HG03571 (cell line): ENCODE measurements around the gene MAX.

Experiments used
- ATAC-seq: cut with Tn5 transposase; IDR thresholded peaks from one replicate; pipeline ENCODE4 v1.9.1; 2021; ENCODE audit not compliant: unreplicated experiment

MAX gene

GRCh38 chr14:65102441-65103149 is at the start of gene MAX:
Gene MAX (minus strand): TSS chr14:65102517. CDS start chr14:65102339, 178 bp downstream.
- peak; percentile 88 for ATAC-seq

DNA sequence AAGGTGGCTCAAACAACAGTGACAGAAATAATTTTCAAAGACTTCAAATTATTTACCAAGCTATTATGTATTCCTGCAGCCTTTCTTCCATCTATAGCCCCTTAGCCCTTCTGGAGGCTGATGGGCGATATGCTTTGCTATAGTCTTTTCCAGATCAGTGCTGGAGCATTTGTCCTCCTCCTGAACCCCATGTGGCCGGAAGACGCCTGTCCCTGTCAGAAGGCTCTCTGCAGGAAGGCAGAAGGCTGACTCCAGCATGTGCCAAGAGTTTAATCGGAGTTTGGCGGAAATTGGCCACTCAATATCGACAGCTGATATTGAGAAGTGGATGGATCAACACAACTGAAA is 49.3 kb upstream of the MAX start:
- ATAC-seq, result no peak

- no peak for ATAC-seq
Measured at GRCh38 chr14:65150898-65151608, 48.7 kb upstream of the MAX start.

GRCh38 chr14:65149116-65149515 is 46.8 kb upstream of the MAX start:
- no peak for ATAC-seq

- no peak for ATAC-seq
Measured at GRCh38 chr14:65144170-65144569, 41.9 kb upstream of the MAX start.

DNA sequence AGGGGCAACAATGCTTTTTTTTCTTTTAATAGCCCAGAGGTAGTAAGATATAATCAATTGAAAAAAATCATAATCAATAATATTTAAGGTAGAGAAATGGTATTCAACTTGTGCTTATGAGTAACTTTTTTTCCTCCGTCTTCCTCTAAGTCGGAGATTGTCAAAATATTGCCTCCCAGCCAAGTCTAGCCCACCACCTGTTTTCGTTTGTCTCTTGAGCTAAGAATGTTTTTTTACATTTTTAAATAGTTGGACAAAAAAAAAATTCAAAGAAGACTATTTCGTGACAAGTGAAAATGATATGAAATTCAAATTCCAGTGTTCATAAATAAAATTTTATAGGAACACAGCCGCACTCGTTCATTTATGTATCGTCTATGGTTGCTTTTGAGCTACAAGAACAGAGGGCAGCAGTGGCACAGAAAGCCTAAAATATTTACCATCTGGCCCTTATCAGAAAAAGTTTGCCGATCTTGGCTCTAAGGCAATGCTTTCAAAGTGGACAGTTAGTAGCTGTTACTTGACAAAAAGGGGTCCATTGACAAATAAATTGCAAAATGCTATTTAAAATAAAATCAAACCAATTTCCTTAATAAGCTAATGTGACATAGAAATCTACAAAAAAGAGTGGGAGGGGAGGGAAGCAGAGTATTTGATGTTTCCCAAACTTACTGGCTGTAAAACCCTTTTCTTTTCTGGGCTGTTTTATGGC is 40.8 kb upstream of the MAX start:
- ATAC-seq, result no peak

- no peak for ATAC-seq
Measured at GRCh38 chr14:65142429-65142828, 40.1 kb upstream of the MAX start.

GRCh38 chr14:65141523-65141922 is 39.2 kb upstream of the MAX start:
- ATAC-seq, result no peak

- no peak for ATAC-seq
Measured at GRCh38 chr14:65137648-65138307, 35.5 kb upstream of the MAX start.

DNA sequence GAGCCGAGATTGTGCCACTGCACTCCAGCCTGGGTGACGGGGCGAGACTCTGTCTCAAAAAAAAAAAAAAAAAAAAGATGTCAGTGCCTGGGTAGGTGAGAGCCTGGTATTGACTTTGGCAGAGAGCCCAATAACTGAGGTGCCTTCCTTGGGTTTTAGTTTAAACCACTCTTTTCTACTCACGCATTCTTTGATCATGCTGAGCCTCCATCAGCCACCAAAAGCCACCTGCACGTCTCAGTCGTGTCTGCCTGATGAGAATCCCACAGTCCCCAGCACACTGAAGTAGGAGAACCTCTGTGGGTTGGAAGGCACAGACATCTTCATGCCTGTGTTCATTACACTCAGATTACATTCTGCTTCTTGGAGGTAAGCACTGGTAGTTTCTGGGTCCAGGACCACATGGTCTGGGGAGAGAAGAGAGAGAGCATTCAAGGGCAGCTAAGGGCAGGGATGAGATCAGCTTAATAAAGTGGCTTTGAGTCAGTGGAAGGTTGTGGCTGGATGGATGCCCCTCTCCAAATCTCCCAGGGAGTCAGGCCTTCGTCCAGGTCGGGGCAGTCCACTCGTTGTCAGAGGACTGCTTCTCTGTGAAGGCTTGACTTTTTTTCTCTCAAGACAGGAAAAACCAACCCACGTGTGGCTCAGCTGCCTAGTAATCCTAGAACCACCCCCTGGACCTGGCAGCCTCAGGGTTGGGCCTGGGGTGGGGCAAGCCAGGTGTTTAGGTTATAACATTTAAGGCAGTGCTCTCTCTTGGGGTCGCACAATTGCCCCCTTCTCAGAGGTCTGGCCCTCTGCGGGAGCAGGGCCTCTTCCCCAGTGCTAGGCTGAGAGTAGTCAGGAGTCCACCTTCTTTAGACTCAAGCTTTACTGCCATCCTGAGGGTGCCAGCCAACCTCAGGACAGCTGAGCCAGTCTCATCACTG is 32.6 kb upstream of the MAX start:
- no peak for ATAC-seq

DNA sequence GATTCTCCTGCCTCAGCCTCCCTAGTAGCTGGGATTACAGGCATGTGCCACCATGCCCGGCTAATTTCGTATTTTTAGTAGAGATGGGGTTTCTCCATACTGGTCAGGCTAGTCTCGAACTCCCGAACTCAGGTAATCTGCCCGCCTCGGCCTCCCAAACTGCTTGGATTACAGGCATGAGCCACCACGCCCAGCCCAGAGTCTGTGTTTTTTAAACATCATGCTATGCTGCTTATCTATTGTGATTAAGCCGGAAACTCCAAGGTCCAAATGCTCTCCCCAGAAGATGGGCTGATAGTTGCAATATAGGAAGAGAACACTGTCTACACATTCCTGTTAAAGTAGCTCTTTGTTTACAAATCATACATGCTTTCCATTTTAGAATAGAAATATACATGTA is 30.5 kb upstream of the MAX start:
- ATAC-seq, result no peak

DNA sequence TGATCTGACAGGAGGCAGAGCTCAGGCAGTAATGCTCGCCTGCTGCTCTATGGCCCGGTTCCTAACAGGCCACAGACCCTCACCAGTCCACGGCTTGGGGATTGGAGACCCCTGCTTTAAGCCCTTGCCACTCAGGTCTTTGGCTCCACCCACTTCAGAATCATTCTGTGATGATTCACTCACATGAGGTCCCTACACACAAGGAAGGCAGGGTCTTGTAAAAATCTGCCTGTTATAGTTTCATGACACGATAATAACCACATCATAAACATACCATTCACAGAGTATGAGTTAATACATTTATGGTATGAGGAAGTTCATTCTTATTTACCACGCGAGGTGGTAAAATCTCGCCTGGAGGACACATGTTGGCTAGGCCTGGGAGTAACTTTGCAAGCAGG is 29.0 kb upstream of the MAX start:
- no peak for ATAC-seq

- ATAC-seq, result no peak
Measured at GRCh38 chr14:65128096-65128495, 25.8 kb upstream of the MAX start.

DNA sequence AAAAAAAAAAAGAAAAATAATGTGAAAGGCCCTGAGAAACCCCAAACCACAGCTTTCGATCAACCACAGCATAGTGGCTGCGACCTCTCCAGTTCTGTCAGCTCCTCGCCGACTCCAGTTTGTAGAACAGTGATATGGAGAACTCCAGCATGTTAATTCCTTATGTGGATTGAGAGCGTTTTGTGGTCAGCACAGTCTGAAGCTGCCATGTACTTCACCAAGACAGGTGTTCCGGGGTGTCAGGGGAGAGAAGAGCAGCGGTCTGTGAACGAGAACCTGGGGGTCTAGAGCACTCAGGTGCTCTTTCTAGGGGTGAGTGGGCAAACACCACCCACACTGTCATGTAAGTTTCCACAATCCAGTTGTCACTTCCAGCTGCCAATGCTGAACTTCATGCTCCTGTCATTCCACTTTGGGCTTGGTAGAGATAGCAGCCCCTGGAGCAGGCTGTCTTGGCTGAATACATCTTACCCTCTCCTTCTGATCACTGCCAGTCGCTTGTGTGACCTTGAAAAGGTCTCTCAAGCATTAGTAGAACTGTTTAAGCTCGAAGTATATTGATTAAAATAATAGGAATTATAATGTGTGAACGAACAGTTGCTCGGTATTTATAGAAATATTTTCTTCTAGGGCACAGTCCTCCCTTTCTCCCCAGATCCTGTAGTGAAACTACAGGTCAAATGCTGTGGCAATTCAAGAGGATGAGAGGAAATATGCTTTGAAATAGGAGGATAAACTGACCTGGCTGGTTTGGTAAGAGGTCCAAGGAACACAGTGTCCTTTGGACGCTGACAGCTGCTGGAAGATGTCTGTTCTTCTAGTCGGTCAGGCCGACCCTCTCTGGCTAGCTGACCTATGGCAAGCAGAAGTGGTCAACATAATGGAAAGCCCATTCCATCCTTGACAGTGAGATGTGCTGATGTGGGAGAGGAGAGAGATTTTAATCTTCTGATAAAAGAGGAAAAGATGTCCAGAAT is 15.7 kb upstream of the MAX start:
- ATAC-seq, result no peak

- ATAC-seq, result no peak
Measured at GRCh38 chr14:65115615-65116014, 13.3 kb upstream of the MAX start.

DNA sequence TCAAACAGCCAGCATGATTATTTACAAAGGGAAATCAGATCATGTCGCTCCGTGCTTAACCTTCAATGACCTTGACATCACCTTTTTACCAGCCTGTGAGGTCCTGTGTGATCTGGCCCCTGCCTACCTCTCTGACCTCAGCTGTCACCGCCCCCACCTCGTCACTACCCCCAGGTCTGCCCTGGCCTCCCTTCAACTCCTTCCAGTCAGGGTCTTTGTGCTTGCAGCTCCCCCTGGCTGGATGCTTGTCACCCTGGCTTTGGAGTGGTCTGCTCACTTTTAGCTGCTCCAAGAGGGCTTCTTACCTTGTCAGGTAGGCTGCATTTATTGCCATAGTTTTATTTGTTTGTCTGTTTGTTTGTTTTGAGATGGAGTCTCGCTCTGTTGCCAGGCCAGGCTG is 8.2 kb upstream of the MAX start:
- ATAC-seq, result no peak

DNA sequence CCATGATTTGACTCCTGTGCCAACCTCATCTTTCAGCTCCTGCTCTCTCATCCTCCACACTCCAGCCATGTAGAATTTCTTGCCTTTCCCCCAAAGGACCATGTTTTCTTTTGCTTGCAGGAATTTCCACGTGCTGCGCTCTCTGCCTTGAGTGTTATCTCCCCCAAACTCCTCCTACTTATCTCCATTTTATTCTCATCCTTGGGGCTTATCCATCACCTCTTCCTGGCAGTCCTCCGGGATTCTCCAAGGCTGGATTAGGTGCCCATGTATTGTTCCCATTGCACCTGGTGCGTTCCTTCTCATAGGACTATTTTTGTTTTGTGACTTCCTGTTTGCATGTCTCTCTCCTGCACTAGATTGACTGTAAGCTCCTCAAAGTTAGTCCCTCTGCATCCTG is 7.0 kb upstream of the MAX start:
- no peak for ATAC-seq

- ATAC-seq, result no peak
Measured at GRCh38 chr14:65107200-65107599, 4.9 kb upstream of the MAX start.

DNA sequence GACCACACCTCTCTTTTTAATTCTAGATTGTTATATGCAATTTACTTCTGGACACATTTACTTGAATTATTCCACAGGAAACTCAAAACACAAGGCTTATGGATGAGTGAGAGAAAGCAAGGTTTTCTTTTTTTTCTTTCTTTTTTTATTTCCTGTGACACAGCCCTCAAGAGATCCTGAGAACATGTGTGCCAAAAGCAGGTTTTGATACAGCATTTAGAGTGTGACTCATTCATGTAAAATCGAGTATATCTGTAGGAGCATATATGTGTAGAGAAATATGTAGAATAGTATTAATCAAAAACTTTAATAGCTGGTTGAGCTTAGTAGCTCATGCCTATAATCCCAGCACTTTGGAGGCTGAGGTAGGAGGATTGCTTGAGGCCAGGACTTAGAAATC is 4.4 kb upstream of the MAX start:
- ATAC-seq, result no peak
